Measurements from ENCODE around the gene ZNF777.

DNA sequence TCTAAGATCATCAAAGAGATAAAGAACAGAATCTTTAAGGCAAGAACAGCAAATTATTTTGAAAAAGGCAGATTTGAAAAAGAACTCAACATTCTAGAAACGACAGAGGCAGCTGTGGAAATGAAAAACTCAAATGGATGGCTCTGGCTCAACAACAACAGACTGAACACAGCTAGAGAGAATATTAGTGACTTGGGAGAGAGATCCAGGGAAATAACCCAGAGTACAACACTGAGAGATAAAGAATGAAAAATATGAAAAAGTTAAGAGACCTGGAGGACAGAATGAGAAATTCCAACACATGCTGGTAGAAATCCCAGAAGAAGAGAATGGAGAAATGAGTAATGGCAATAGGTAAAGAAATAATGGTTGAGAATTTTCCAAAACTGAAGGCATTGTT, 17.9 kb upstream of the ZNF777 start:
- no peak for TF ChIP-seq POLR2A (IDR thresholded peaks at IDR 0.05)
- TF ChIP-seq, protein P1, sequence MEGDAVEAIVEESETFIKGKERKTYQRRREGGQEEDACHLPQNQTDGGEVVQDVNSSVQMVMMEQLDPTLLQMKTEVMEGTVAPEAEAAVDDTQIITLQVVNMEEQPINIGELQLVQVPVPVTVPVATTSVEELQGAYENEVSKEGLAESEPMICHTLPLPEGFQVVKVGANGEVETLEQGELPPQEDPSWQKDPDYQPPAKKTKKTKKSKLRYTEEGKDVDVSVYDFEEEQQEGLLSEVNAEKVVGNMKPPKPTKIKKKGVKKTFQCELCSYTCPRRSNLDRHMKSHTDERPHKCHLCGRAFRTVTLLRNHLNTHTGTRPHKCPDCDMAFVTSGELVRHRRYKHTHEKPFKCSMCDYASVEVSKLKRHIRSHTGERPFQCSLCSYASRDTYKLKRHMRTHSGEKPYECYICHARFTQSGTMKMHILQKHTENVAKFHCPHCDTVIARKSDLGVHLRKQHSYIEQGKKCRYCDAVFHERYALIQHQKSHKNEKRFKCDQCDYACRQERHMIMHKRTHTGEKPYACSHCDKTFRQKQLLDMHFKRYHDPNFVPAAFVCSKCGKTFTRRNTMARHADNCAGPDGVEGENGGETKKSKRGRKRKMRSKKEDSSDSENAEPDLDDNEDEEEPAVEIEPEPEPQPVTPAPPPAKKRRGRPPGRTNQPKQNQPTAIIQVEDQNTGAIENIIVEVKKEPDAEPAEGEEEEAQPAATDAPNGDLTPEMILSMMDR (IDR thresholded peaks at IDR 0.05) = no peak

Measured in heart left ventricle (tissue), 13 donors.